ENCODE results near the gene OXSR1. TPM values are rescaled to one million over a fixed set of nuclear protein-coding genes. Genes with fewer than 3 reads are reported as not detected.

The OXSR1 gene
- total and polyA plus RNA-seq, 4 donors: 4.3 to 24.7 (median 12.2) TPM

DNA sequence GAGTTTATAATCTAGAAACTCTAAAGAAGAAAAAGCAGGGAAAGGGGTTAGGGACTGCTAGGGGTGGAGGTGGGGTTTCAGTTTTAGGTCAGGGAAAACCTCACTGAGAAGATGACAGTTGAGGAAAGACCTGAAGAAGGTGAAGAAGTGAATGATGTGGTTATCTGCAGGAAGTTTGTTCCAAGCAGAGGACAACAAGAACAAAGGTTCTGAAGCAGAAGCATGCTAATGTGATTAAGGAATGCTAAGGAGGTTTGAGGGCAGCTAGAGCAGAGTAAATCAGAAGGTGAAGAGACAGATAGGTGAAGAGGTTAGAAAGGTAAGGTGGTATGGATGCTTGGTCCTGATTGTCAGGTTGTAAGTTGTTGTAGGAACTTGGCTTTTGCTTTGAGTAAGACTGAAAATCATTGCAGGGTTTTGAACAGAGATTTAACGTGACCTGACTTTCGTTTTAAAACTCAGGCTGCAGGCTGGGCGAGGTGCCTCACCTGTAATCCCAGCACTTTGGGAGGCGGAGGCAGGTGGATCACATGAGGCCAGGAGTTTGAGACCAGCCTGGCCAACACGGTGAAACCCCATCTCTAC is 8.6 kb downstream of the OXSR1 start:
- WGBS: 92% methylated on average over 5 of the region's 5 CpGs
- TF ChIP-seq NR2F2 (IDR thresholded peaks at IDR 0.05): no peak
- no peak for TF ChIP-seq GABPA (IDR thresholded peaks at IDR 0.05 in 1 of 2, conservative IDR thresholded peaks at IDR 0.05 in 1 of 2)
- no peak for TF ChIP-seq RAD21 (IDR thresholded peaks at IDR 0.05)
- TF ChIP-seq, protein P1, sequence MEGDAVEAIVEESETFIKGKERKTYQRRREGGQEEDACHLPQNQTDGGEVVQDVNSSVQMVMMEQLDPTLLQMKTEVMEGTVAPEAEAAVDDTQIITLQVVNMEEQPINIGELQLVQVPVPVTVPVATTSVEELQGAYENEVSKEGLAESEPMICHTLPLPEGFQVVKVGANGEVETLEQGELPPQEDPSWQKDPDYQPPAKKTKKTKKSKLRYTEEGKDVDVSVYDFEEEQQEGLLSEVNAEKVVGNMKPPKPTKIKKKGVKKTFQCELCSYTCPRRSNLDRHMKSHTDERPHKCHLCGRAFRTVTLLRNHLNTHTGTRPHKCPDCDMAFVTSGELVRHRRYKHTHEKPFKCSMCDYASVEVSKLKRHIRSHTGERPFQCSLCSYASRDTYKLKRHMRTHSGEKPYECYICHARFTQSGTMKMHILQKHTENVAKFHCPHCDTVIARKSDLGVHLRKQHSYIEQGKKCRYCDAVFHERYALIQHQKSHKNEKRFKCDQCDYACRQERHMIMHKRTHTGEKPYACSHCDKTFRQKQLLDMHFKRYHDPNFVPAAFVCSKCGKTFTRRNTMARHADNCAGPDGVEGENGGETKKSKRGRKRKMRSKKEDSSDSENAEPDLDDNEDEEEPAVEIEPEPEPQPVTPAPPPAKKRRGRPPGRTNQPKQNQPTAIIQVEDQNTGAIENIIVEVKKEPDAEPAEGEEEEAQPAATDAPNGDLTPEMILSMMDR (IDR thresholded peaks at IDR 0.05; ENCODE audit: low read depth, low read length, missing input control): no peak
- TF ChIP-seq, protein P2, sequence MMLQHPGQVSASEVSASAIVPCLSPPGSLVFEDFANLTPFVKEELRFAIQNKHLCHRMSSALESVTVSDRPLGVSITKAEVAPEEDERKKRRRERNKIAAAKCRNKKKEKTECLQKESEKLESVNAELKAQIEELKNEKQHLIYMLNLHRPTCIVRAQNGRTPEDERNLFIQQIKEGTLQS (IDR thresholded peaks at IDR 0.05): no peak
- TF ChIP-seq HNF4A (conservative IDR thresholded peaks at IDR 0.05): no peak
- Histone ChIP-seq H3K27ac (ENCODE audit: low read depth in 1 of 2, low read length in 2 of 2) (no peak overlapping the region), H3K27me3 (ENCODE audit: control insufficient read depth in 4 of 4, insufficient read depth in 4 of 4, low read length in 3 of 4) (no peaks in the 10 kb centered on the region), H3K36me3 (ENCODE audit: control insufficient read depth in 4 of 4, insufficient read depth in 3 of 4, low read depth in 1 of 4, low read length in 3 of 4) (no peaks in the 10 kb centered on the region), H3K4me3 (ENCODE audit: low read depth in 1 of 3, low read length in 3 of 3) (no peak overlapping the region), H3K4me1 (ENCODE audit: control insufficient read depth in 4 of 4, insufficient read depth in 4 of 4, low read length in 3 of 4) (peaks cover 0 to 9% (median 0%) of the 10 kb centered on the region in 4 donors), H3K9ac (ENCODE audit: low read depth in 1 of 2, low read length in 2 of 2) (no peak overlapping the region), H3K9me3 (ENCODE audit: control insufficient read depth in 4 of 4, low read length in 3 of 4) (no peaks in the 10 kb centered on the region)
- no peak for DNase-seq (ENCODE audit: low spot score)

DNA sequence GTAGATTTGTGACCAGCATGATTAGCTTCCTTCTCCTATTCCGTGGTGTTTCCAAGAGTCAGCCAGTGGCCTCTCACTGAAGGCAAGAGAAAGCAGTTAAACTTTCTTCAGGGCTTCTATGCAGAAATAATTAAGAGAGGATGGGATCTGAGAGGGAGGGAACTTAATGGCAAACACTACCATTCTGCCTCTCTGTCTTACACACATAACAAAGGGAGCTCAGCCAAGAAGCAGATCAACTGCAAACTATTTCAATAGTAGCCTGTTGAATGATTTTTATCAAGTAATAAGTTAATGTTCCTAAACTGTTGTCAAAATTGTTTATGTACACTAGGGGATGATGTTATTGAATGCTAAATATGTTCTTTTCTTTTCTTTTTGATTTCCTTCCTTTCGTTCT is 11.8 kb downstream of the OXSR1 start:
- DNase-seq (ENCODE audit: low spot score): no peak

DNA sequence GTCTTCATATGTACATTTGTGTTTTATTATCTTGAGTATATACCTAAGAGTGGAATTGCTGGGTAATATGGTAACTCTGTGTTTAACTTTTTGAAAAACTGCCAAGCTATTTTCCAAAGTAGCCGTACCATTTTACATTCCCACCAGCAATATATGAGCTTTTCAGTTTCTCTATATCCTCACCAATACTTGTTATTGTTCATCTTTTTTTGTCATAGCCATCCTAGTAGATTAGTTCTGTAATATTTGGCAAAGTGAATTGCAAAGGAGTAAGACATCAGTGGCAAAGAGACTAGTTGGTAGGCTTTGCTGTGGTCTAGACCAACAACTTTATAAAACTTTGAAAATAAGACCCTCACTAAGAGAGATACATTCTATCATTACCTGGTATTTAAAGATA is 21.4 kb downstream of the OXSR1 start:
- Histone ChIP-seq H3K27ac (ENCODE audit: low read depth in 1 of 2, low read length in 2 of 2) (no peak overlapping the region), H3K4me3 (ENCODE audit: low read depth in 1 of 3, low read length in 3 of 3) (no peak overlapping the region), H3K9ac (ENCODE audit: low read depth in 1 of 2, low read length in 2 of 2) (no peak overlapping the region), H3K36me3 (ENCODE audit: control insufficient read depth in 4 of 4, insufficient read depth in 3 of 4, low read depth in 1 of 4, low read length in 3 of 4) (peaks cover 2 to 9% (median 7%) of the 10 kb centered on the region in 4 donors), H3K4me1 (ENCODE audit: control insufficient read depth in 4 of 4, insufficient read depth in 4 of 4, low read length in 3 of 4) (no peaks in the 10 kb centered on the region), H3K27me3 (ENCODE audit: control insufficient read depth in 4 of 4, insufficient read depth in 4 of 4, low read length in 3 of 4) (no peaks in the 10 kb centered on the region), H3K9me3 (ENCODE audit: control insufficient read depth in 4 of 4, low read length in 3 of 4) (no peaks in the 10 kb centered on the region)
- WGBS: 99% methylated on average over 1 of the region's 1 CpG
- DNase-seq (ENCODE audit: low spot score): no peak
- TF ChIP-seq YY1 (IDR thresholded peaks at IDR 0.05): no peak
- TF ChIP-seq, protein P3, sequence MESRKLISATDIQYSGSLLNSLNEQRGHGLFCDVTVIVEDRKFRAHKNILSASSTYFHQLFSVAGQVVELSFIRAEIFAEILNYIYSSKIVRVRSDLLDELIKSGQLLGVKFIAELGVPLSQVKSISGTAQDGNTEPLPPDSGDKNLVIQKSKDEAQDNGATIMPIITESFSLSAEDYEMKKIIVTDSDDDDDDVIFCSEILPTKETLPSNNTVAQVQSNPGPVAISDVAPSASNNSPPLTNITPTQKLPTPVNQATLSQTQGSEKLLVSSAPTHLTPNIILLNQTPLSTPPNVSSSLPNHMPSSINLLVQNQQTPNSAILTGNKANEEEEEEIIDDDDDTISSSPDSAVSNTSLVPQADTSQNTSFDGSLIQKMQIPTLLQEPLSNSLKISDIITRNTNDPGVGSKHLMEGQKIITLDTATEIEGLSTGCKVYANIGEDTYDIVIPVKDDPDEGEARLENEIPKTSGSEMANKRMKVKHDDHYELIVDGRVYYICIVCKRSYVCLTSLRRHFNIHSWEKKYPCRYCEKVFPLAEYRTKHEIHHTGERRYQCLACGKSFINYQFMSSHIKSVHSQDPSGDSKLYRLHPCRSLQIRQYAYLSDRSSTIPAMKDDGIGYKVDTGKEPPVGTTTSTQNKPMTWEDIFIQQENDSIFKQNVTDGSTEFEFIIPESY (IDR thresholded peaks at IDR 0.05): no peak
- no peak for TF ChIP-seq TAF1 (conservative IDR thresholded peaks at IDR 0.05)
- no peak for TF ChIP-seq RAD21 (IDR thresholded peaks at IDR 0.05)
- TF ChIP-seq EGR1 (IDR thresholded peaks at IDR 0.05; ENCODE audit: low read depth in 2 of 2): no peak
- TF ChIP-seq, protein P4, sequence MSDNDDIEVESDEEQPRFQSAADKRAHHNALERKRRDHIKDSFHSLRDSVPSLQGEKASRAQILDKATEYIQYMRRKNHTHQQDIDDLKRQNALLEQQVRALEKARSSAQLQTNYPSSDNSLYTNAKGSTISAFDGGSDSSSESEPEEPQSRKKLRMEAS (IDR thresholded peaks at IDR 0.05): no peak
- no peak for TF ChIP-seq RXRA (IDR thresholded peaks at IDR 0.05)
- no peak for TF ChIP-seq FOXA1 (IDR thresholded peaks at IDR 0.05)
- TF ChIP-seq SP1 (IDR thresholded peaks at IDR 0.05): no peak
- TF ChIP-seq, protein P5, sequence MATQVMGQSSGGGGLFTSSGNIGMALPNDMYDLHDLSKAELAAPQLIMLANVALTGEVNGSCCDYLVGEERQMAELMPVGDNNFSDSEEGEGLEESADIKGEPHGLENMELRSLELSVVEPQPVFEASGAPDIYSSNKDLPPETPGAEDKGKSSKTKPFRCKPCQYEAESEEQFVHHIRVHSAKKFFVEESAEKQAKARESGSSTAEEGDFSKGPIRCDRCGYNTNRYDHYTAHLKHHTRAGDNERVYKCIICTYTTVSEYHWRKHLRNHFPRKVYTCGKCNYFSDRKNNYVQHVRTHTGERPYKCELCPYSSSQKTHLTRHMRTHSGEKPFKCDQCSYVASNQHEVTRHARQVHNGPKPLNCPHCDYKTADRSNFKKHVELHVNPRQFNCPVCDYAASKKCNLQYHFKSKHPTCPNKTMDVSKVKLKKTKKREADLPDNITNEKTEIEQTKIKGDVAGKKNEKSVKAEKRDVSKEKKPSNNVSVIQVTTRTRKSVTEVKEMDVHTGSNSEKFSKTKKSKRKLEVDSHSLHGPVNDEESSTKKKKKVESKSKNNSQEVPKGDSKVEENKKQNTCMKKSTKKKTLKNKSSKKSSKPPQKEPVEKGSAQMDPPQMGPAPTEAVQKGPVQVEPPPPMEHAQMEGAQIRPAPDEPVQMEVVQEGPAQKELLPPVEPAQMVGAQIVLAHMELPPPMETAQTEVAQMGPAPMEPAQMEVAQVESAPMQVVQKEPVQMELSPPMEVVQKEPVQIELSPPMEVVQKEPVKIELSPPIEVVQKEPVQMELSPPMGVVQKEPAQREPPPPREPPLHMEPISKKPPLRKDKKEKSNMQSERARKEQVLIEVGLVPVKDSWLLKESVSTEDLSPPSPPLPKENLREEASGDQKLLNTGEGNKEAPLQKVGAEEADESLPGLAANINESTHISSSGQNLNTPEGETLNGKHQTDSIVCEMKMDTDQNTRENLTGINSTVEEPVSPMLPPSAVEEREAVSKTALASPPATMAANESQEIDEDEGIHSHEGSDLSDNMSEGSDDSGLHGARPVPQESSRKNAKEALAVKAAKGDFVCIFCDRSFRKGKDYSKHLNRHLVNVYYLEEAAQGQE (IDR thresholded peaks at IDR 0.05): no peak
- TF ChIP-seq NR2F2 (IDR thresholded peaks at IDR 0.05): no peak
- TF ChIP-seq, protein P1 (IDR thresholded peaks at IDR 0.05; ENCODE audit: low read depth, low read length, missing input control): no peak
- no peak for TF ChIP-seq GABPA (IDR thresholded peaks at IDR 0.05 in 1 of 2, conservative IDR thresholded peaks at IDR 0.05 in 1 of 2)
- no peak for TF ChIP-seq FOXA2 (IDR thresholded peaks at IDR 0.05)
- no peak for TF ChIP-seq JUND (IDR thresholded peaks at IDR 0.05)

More for the DNA sequence above, 11.8 kb downstream of the OXSR1 start:
- no peak overlapping the region for H3K4me3 ChIP-seq (ENCODE audit: low read depth in 1 of 3, low read length in 3 of 3)
- WGBS: 66% methylated on average over 2 of the region's 2 CpGs
- H3K4me1 ChIP-seq (ENCODE audit: control insufficient read depth in 4 of 4, insufficient read depth in 4 of 4, low read length in 3 of 4): peaks cover 0 to 9% (median 0%) of the 10 kb centered on the region in 4 donors
- no peaks in the 10 kb centered on the region for H3K27me3 ChIP-seq (ENCODE audit: control insufficient read depth in 4 of 4, insufficient read depth in 4 of 4, low read length in 3 of 4)
- no peak overlapping the region for H3K27ac ChIP-seq (ENCODE audit: low read depth in 1 of 2, low read length in 2 of 2)
- no peak for TF ChIP-seq NR2F2 (IDR thresholded peaks at IDR 0.05)
- TF ChIP-seq EGR1 (IDR thresholded peaks at IDR 0.05; ENCODE audit: low read depth in 2 of 2): no peak
- TF ChIP-seq HNF4A (conservative IDR thresholded peaks at IDR 0.05): no peak
- TF ChIP-seq TAF1 (conservative IDR thresholded peaks at IDR 0.05): no peak
- no peak for TF ChIP-seq HNF4G (IDR thresholded peaks at IDR 0.05)
- peaks cover 0 to 2% (median 0%) of the 10 kb centered on the region in 4 donors for H3K36me3 ChIP-seq (ENCODE audit: control insufficient read depth in 4 of 4, insufficient read depth in 3 of 4, low read depth in 1 of 4, low read length in 3 of 4)
- H3K9me3 ChIP-seq (ENCODE audit: control insufficient read depth in 4 of 4, low read length in 3 of 4): no peaks in the 10 kb centered on the region
- no peak overlapping the region for H3K9ac ChIP-seq (ENCODE audit: low read depth in 1 of 2, low read length in 2 of 2)

All from liver (tissue), 9 donors.